ENCODE measurements around the gene VPS8.

GRCh38 chr3:184789314-184789998, 22.5 kb upstream of the VPS8 start:
- TF ChIP-seq ZBTB21 (tag by site-specific recombination; IDR thresholded peaks at IDR 0.05) (no peak), CTCF (tag by site-specific recombination; IDR thresholded peaks at IDR 0.05) (no peak), ZBTB1 (tag by site-specific recombination; IDR thresholded peaks at IDR 0.05) (no peak), ZNF114 (tag by site-specific recombination; IDR thresholded peaks at IDR 0.05) (no peak), ZNF571 (tag by site-specific recombination; IDR thresholded peaks at IDR 0.05) (no peak), ZNF211 (tag by site-specific recombination; IDR thresholded peaks at IDR 0.05; ENCODE audit: low read depth) (no peak), ZNF146 (tag by site-specific recombination; IDR thresholded peaks at IDR 0.05) (no peak), ZNF747 (tag by site-specific recombination; IDR thresholded peaks at IDR 0.05) (no peak), ZNF76 (tag by site-specific recombination; IDR thresholded peaks at IDR 0.05; ENCODE audit: borderline replicate concordance, low read depth) (no peak), ZNF311 (tag by site-specific recombination; IDR thresholded peaks at IDR 0.05; ENCODE audit: borderline replicate concordance) (no peak), ZBTB20 (tag by site-specific recombination; IDR thresholded peaks at IDR 0.05) (no peak)

All from HEK293 (cell line).